Activated gamma-delta T cell treated with anti-CD3 and anti-CD28 coated beads, Interleukin-2, amount 50 U/mL, for 16 hours (primary cell): ENCODE data around the gene NMBR.
"Not testable (repeated sequence)": the region's sequence is repeated elsewhere in the genome, so short reads cannot be mapped to it uniquely, and the experiment has no call there.

ENCODE experiments used
- DNase-seq: peaks from one replicate; pipeline ENCODE4 v3.0.0-alpha.2; 2020; ENCODE audit warnings: low read depth

NMBR gene

GRCh38 chr6:142154336-142154735 lies 7.4 kb upstream of the NMBR start:
- no peak for DNase-seq

GRCh38 chr6:142153196-142153595 lies 6.3 kb upstream of the NMBR start:
- no peak for DNase-seq

GRCh38 chr6:142152746-142153145 lies 5.8 kb upstream of the NMBR start:
- no peak for DNase-seq

GRCh38 chr6:142141531-142141930 lies 5.4 kb downstream of the NMBR start:
- DNase-seq, result not testable (repeated sequence)

GRCh38 chr6:142138876-142139275 lies 8.0 kb downstream of the NMBR start:
- DNase-seq, result no peak

GRCh38 chr6:142132625-142133024 lies 14.3 kb downstream of the NMBR start, which contains the start of gene GJE1:
Gene GJE1, plus strand, starts transcription at chr6:142132925. Its CDS starts 234 bp downstream, at chr6:142133159.
- DNase-seq, result no peak

- DNase-seq, result no peak
Measured at GRCh38 chr6:142130814-142131213, 16.1 kb downstream of the NMBR start.

- DNase-seq, result no peak
Measured at GRCh38 chr6:142121342-142121741, 25.6 kb downstream of the NMBR start.

- DNase-seq, result no peak
Measured at GRCh38 chr6:142118925-142119324, 28.0 kb downstream of the NMBR start.

- no peak for DNase-seq
Measured at GRCh38 chr6:142118328-142118727, 28.6 kb downstream of the NMBR start.

GRCh38 chr6:142117366-142117765 lies 29.6 kb downstream of the NMBR start:
- no peak for DNase-seq

- DNase-seq, result peak; percentile 30
Measured at GRCh38 chr6:142112451-142113061, 34.4 kb downstream of the NMBR start.

GRCh38 chr6:142110820-142111219 lies 36.1 kb downstream of the NMBR start:
- DNase-seq, result not testable (repeated sequence)

- DNase-seq, result not testable (repeated sequence)
Measured at GRCh38 chr6:142104820-142105219, 42.1 kb downstream of the NMBR start.

- no peak for DNase-seq
Measured at GRCh38 chr6:142088858-142089216, 58.1 kb downstream of the NMBR start.

GRCh38 chr6:142087950-142088857 lies 58.7 kb downstream of the NMBR start:
- no peak for DNase-seq

- DNase-seq, result no peak
Measured at GRCh38 chr6:142079130-142079529, 67.8 kb downstream of the NMBR start.

- no peak for DNase-seq
Measured at GRCh38 chr6:142075516-142076101, 71.3 kb downstream of the NMBR start.

- no peak for DNase-seq
Measured at GRCh38 chr6:142074516-142074915, 72.4 kb downstream of the NMBR start.

- no peak for DNase-seq
Measured at GRCh38 chr6:142071981-142072380, 74.9 kb downstream of the NMBR start.

- no peak for DNase-seq
Measured at GRCh38 chr6:142068416-142068815, 78.5 kb downstream of the NMBR start.

- DNase-seq, result not testable (repeated sequence)
Measured at GRCh38 chr6:142062861-142063260, 84.1 kb downstream of the NMBR start.
